HCT116 (cell line): ENCODE data around the gene ASPG. TPM values are rescaled to one million over a fixed set of nuclear protein-coding genes. Genes with fewer than 3 reads are reported as not detected.

ENCODE experiments used
- ATAC-seq: fragments of 200-7000 bp; cut with Tn5 transposase; 2 replicates; pipeline ENCODE4 v1.9.1; 2020; ENCODE audit warnings: mild to moderate bottlenecking, moderate library complexity
- BruUV-seq: library from RNA; stranded (reverse); fragments of 400-500 nt; replicated peaks from 2 replicates; lab custom pipeline; 2021; lab: Mats Ljungman, UMichigan
- CTCF ChIA-PET: fragments of 300-600 bp; sonication (Branson Sonifier 250); formaldehyde crosslinking; loops from one replicate; lab custom pipeline; 2021; ENCODE audit warnings: antibody characterized with exemption; lab: Charles Lee
- POLR2A ChIA-PET: fragments of 300-600, 350-600 bp; sonication (Branson Sonifier 250); formaldehyde crosslinking; loops from one replicate; lab custom pipeline; 2021; ENCODE audit warnings: antibody characterized with exemption; lab: Charles Lee
- RAD21 ChIA-PET, 2 experiments: fragments of 300-600 bp; sonication (Branson Sonifier 250); formaldehyde crosslinking; loops; one replicate each; lab custom pipeline; 2023; ENCODE audit warnings: low total read pairs in 2 of 2; ENCODE audit not compliant: uncharacterized antibody in 2 of 2, unreplicated experiment in 2 of 2, low non-redundant PET in 1 of 2; lab: Charles Lee
- DNase-seq: peaks from one replicate; pipeline ENCODE4 v3.0.0-alpha.2; 2010; ENCODE audit warnings: low read depth, low spot score
- H2AFZ ChIP-seq: fragments of 200-600 bp; shearing (Covaris generic), sonication (generic); 2 replicates; pipeline ENCODE4 v1.6.1; 2017; ENCODE audit warnings: low read depth, mixed run types, mixed read lengths, antibody characterized with exemption, low read length; ENCODE audit not compliant: poor library complexity, severe bottlenecking
- H3K27ac ChIP-seq: 2 replicates; pipeline ENCODE4 v1.5.1; 2012; ENCODE audit warnings: low read depth, low read length
- H3K27me3 ChIP-seq: fragments of 200-600 bp; sonication (generic); 2 replicates; pipeline ENCODE4 v1.6.1; 2016; ENCODE audit warnings: mixed run types, low read length, mixed read lengths; ENCODE audit not compliant: insufficient read depth
- H3K36me3 ChIP-seq, 2 experiments: fragments of 200-500 bp in 1 of 2; fragments of 200-600 bp in 1 of 2; sonication (Bioruptor generic) in 1 of 2; sonication (generic) in 1 of 2; 2 replicates each; pipeline versions ENCODE4 v1.5.1 to v1.6.1; 2014 to 2016; ENCODE audit warnings: low read length in 2 of 2, inconsistent platforms in 1 of 2, mixed read lengths in 1 of 2, mixed run types in 1 of 2; ENCODE audit not compliant: insufficient read depth in 2 of 2, control insufficient read depth in 1 of 2
- H3K4me1 ChIP-seq, 2 experiments: fragments of 200-600 bp in 1 of 2; sonication (generic) in 1 of 2; 2 replicates each; pipeline versions ENCODE4 v1.5.1 to v1.6.1; 2012 to 2017; ENCODE audit warnings: low read length in 2 of 2, inconsistent platforms in 1 of 2, mild to moderate bottlenecking in 1 of 2, mixed read lengths in 1 of 2, mixed run types in 1 of 2, moderate library complexity in 1 of 2; ENCODE audit not compliant: insufficient read depth in 2 of 2, control insufficient read depth in 1 of 2
- H3K4me2 ChIP-seq: fragments of 200-600 bp; sonication (generic); 2 replicates; pipeline ENCODE4 v1.6.1; 2017; ENCODE audit warnings: mixed run types, low read length, mixed read lengths
- H3K4me3 ChIP-seq, 2 experiments: fragments of 200-600 bp in 1 of 2; sonication (generic) in 1 of 2; replicated peaks in 1 of 2; 2 replicates each; pipeline ENCODE4 v1.5.1; 2011 to 2016; ENCODE audit warnings: low read length in 2 of 2, control low read depth in 1 of 2, low read depth in 1 of 2, mild to moderate bottlenecking in 1 of 2, mixed read lengths in 1 of 2, mixed run types in 1 of 2
- H3K79me2 ChIP-seq: fragments of 200-600 bp; sonication (generic); 2 replicates; pipeline ENCODE4 v1.6.1; 2017; ENCODE audit warnings: mild to moderate bottlenecking, mixed run types, low read length, moderate library complexity, mixed read lengths; ENCODE audit not compliant: insufficient read depth
- H3K9ac ChIP-seq: fragments of 200-600 bp; sonication (generic); 2 replicates; pipeline ENCODE4 v1.6.1; 2016; ENCODE audit warnings: low read length, mixed read lengths
- H3K9me2 ChIP-seq: fragments of 200-600 bp; sonication (generic), shearing (Covaris generic); 2 replicates; pipeline ENCODE4 v1.6.1; 2017; ENCODE audit warnings: mixed run types, mild to moderate bottlenecking, moderate library complexity; ENCODE audit not compliant: insufficient read depth
- H3K9me3 ChIP-seq, 2 experiments: fragments of 200-500 bp in 1 of 2; fragments of 200-600 bp in 1 of 2; sonication (Bioruptor generic) in 1 of 2; sonication (generic) in 1 of 2; 2 replicates each; pipeline ENCODE4 v1.6.1; 2014 to 2017; ENCODE audit warnings: low read length in 2 of 2, mixed read lengths in 2 of 2, inconsistent platforms in 1 of 2, low read depth in 1 of 2, mild to moderate bottlenecking in 1 of 2, mixed run types in 1 of 2, moderate library complexity in 1 of 2; ENCODE audit not compliant: control insufficient read depth in 1 of 2, insufficient read depth in 1 of 2
- H4K20me1 ChIP-seq: fragments of 200-600 bp; sonication (generic), shearing (Covaris generic); 2 replicates; pipeline ENCODE4 v1.6.1; 2017; ENCODE audit warnings: mixed run types, mild to moderate bottlenecking, moderate library complexity; ENCODE audit not compliant: insufficient read depth
- ATF3 ChIP-seq: IDR thresholded peaks from 2 replicates; pipeline ENCODE4 v1.6.1; 2012
- CBX3 ChIP-seq: IDR thresholded peaks from 2 replicates; pipeline ENCODE4 v1.6.1; 2012; ENCODE audit warnings: low read depth
- CTCF ChIP-seq, 3 experiments: fragments of 200-600 bp in 1 of 3; sonication (generic) in 1 of 3; IDR thresholded peaks in 2 of 3; conservative IDR thresholded peaks in 1 of 3; 2 replicates each; pipeline ENCODE4 v1.5.1; 2012 to 2017; ENCODE audit warnings: low read depth in 2 of 3, low read length in 2 of 3, antibody characterized with exemption in 1 of 3, borderline replicate concordance in 1 of 3, control low read depth in 1 of 3, mild to moderate bottlenecking in 1 of 3, mixed read lengths in 1 of 3, mixed run types in 1 of 3, moderate library complexity in 1 of 3; ENCODE audit not compliant: insufficient read depth in 1 of 3
- EGR1 ChIP-seq: IDR thresholded peaks from 2 replicates; pipeline ENCODE4 v1.6.1; 2012; ENCODE audit warnings: low read depth
- ELF1 ChIP-seq: IDR thresholded peaks from 2 replicates; pipeline ENCODE4 v1.6.1; 2012; ENCODE audit warnings: low read depth, borderline replicate concordance
- EZH2 ChIP-seq: fragments of 200-600 bp; sonication (generic); IDR thresholded peaks from 2 replicates; pipeline ENCODE4 v1.6.1; 2017; ENCODE audit warnings: antibody characterized with exemption, mixed run types
- EZH2phosphoT487 ChIP-seq: fragments of 200-600 bp; IDR thresholded peaks from 2 replicates; pipeline ENCODE4 v1.6.1; 2018; ENCODE audit warnings: antibody characterized with exemption, borderline replicate concordance
- FOSL1 ChIP-seq: IDR thresholded peaks from 2 replicates; pipeline ENCODE4 v1.6.1; 2012; ENCODE audit warnings: low read depth
- JUND ChIP-seq: IDR thresholded peaks from 2 replicates; pipeline ENCODE4 v1.6.1; 2012
- MAX ChIP-seq: IDR thresholded peaks from 2 replicates; pipeline ENCODE4 v1.6.1; 2012
- POLR2A ChIP-seq: IDR thresholded peaks from 2 replicates; pipeline ENCODE4 v1.7.0; 2011; ENCODE audit warnings: borderline replicate concordance; ENCODE audit not compliant: insufficient read depth, insufficient read length; ENCODE audit errors: extremely low read depth
- RAD21 ChIP-seq: IDR thresholded peaks from 2 replicates; pipeline ENCODE4 v1.6.1; 2012; ENCODE audit warnings: low read depth, mild to moderate bottlenecking
- REST ChIP-seq: IDR thresholded peaks from 2 replicates; pipeline ENCODE4 v1.6.1; 2012; ENCODE audit warnings: low read depth
- SP1 ChIP-seq: IDR thresholded peaks from 2 replicates; pipeline ENCODE4 v1.6.1; 2012; ENCODE audit warnings: low read depth
- SRF ChIP-seq: IDR thresholded peaks from 2 replicates; pipeline ENCODE4 v1.6.1; 2012; ENCODE audit warnings: low read depth
- TCF7L2 ChIP-seq: IDR thresholded peaks from 2 replicates; pipeline ENCODE4 v1.7.0; 2011; ENCODE audit warnings: borderline replicate concordance, inconsistent platforms; ENCODE audit not compliant: insufficient read depth, insufficient read length; ENCODE audit errors: extremely low read depth
- YY1 ChIP-seq: IDR thresholded peaks from 2 replicates; pipeline ENCODE4 v1.6.1; 2011; ENCODE audit warnings: low read length, low read depth, moderate library complexity, mild to moderate bottlenecking; ENCODE audit not compliant: insufficient replicate concordance; ENCODE audit errors: extremely low read depth
- ZBTB33 ChIP-seq: IDR thresholded peaks from 2 replicates; pipeline ENCODE4 v1.6.1; 2011; ENCODE audit warnings: mild to moderate bottlenecking, low read length, moderate library complexity; ENCODE audit not compliant: insufficient replicate concordance; ENCODE audit errors: extremely low read depth
- ZFX ChIP-seq: fragments of 450-650 bp; IDR thresholded peaks from 2 replicates; pipeline ENCODE4 v1.6.1; 2017
- intact Hi-C: fragments of 100-400 bp; cut with micrococcal nuclease; formaldehyde crosslinking; loops from 2 replicates; pipeline ENCODE4 v1.10.0; 2022
- total RNA-seq: library from RNA; stranded (reverse); gene quantifications from one replicate; pipeline ENCODE4 v1.2.1, GENCODE V29; 2021; ENCODE audit not compliant: unreplicated experiment

Gene ASPG
- total RNA-seq, 1 experiment from 2014 or later, result not detected

GRCh38 chr14:104129556-104129955, 44.1 kb downstream of the ASPG start:
- no peak for DNase-seq
- no peaks in the 10 kb centered on the region for H3K79me2 ChIP-seq
- H4K20me1 ChIP-seq, result no peaks in the 10 kb centered on the region
- H3K4me2 ChIP-seq, result no peak overlapping the region
- no peaks in the 10 kb centered on the region for H3K36me3 ChIP-seq
- H3K9ac ChIP-seq, result no peak overlapping the region
- H3K9me3 ChIP-seq, result peaks cover 20 to 26% of the 10 kb centered on the region in 2 experiments
- BruUV-seq, result no TSS peak
- H2AFZ ChIP-seq, result no peak overlapping the region
- RAD21 ChIA-PET, result interaction anchor here in 1 of 2 experiments (0.6 kb wide), 1 partner anchor 53 kb away, joined by 3 read pairs; no protein-coding TSS in a partner anchor
- H3K4me3 ChIP-seq, result no peak overlapping the region
- no peaks in the 10 kb centered on the region for H3K9me2 ChIP-seq
- POLR2A ChIA-PET, result interaction anchor here (1.4 kb wide), 1 partner anchor 52 kb away, joined by 3 read pairs; no protein-coding TSS in a partner anchor
- H3K27me3 ChIP-seq, result no peaks in the 10 kb centered on the region
- intact Hi-C loops, result no loop called here
- no peaks in the 10 kb centered on the region for H3K4me1 ChIP-seq
- no peak for ATAC-seq
- no peak for TF ChIP-seq MAX
- TF ChIP-seq SP1, result no peak
- TF ChIP-seq SRF, result no peak
- no peak for TF ChIP-seq ELF1
- TF ChIP-seq CTCF (IDR thresholded peaks at IDR 0.05 in 2 of 3, conservative IDR thresholded peaks at IDR 0.05 in 1 of 3; ENCODE audit: borderline replicate concordance in 1 of 3, insufficient read depth in 1 of 3, low read depth in 2 of 3, low read length in 2 of 3), result no peak
- TF ChIP-seq ATF3, result no peak
- no peak for TF ChIP-seq EZH2
- no peak for TF ChIP-seq FOSL1
- TF ChIP-seq ZFX, result no peak
- TF ChIP-seq EZH2phosphoT487, result no peak
- TF ChIP-seq ZBTB33, result no peak
- TF ChIP-seq EGR1, result no peak
- TF ChIP-seq JUND, result no peak
- no peak for TF ChIP-seq CBX3
- no peak for TF ChIP-seq TCF7L2
- TF ChIP-seq RAD21, result no peak
- TF ChIP-seq POLR2A, result no peak
- no peak for TF ChIP-seq YY1
- TF ChIP-seq REST, result no peak
- TF ChIP-seq, all 23 proteins: peak for 0
- H3K27ac ChIP-seq, result no peak overlapping the region
- CTCF ChIA-PET, result interaction anchor here (0.8 to 3.1 kb wide), 6 partner anchors 12 to 321 kb away, joined by 3 to 20 read pairs (median 3); no protein-coding TSS in a partner anchor
